ENCODE results near the gene CAAP1.

DNA sequence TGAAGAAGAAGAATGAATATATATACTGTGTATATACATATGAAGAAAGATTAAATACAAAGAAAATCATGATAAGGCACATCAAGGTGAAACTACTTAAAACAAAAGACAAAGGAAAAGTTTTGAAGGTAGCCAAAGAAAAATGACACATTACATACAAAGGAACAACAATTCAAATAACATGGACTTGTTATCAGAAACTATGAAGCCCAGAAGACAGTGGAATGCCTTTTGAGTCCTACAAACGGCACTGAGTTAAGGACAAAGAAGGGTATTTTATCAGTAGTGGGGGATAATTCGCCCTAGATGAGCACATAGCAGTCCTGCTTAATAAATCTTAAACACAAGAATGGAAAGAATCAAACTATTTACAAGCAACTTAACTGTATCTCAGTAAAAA, 77.8 kb downstream of the CAAP1 start:
- TF ChIP-seq CTCF (IDR thresholded peaks at IDR 0.05) (no peak), POLR2A (IDR thresholded peaks at IDR 0.05) (no peak)

All from testis (tissue), 2 donors.